Bronchial epithelial cell (primary cell): ENCODE data around the gene LAMA3. TPM values are rescaled to one million over a fixed set of nuclear protein-coding genes. Genes with fewer than 3 reads are reported as not detected.

ENCODE experiments used
- DNase-seq: peaks from one replicate; pipeline ENCODE4 v3.0.0-alpha.2; 2010; ENCODE audit warnings: low read depth
- FAIRE-seq: peaks from 2 replicates; lab custom pipeline; 2011; peaks lifted over from hg19 to GRCh38; lab: Jason Lieb, UNC
- H3K27me3 ChIP-seq: 2 replicates; pipeline ENCODE4 v1.5.1; 2011; ENCODE audit warnings: low read length; ENCODE audit not compliant: control insufficient read depth, insufficient read depth
- H3K36me3 ChIP-seq: 2 replicates; pipeline ENCODE4 v1.5.1; 2011; ENCODE audit warnings: low read length; ENCODE audit not compliant: control insufficient read depth, insufficient read depth
- H3K4me3 ChIP-seq: 2 replicates; pipeline ENCODE4 v1.5.1; 2011; ENCODE audit warnings: mild to moderate bottlenecking, low read depth, low read length, control low read depth
- total RNA-seq: library from RNA; depleted of rRNA; stranded (reverse); fragments of >200 nt; gene quantifications from 2 replicates; pipeline ENCODE4 v1.2.1, GENCODE V29; 2014
- TF ChIP-seq, protein P1 (sequence below): IDR thresholded peaks from 2 replicates; pipeline ENCODE4 v1.5.1; 2011; ENCODE audit warnings: mild to moderate bottlenecking, moderate library complexity, low read length, control low read depth, inconsistent platforms; ENCODE audit not compliant: insufficient read depth, severe bottlenecking

The LAMA3 gene
- total RNA-seq, 1 donor from 2014 or later, result 531 TPM

DNA sequence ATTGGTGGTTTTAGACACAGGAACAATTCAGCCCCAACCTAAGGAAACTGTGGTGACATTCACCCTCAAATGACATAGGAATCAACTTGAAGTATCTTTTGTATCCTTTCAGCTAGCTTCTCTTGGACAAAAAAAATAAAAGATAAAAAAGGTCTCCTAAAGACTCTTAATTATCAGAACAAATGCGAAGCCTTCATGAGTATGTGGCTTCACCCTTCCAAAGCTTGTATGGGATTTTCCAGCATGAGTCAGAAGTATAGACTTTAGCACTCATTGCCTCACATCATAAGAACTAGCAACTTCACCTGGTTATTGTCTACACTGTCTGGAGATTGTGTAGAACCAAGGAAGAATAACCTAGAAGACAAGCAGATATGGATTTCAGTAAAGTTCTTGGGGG, 135.4 kb downstream of the LAMA3 start:
- peak; percentile 88 for DNase-seq
- no peak for FAIRE-seq
- no peaks in the 10 kb centered on the region for H3K27me3 ChIP-seq
- H3K36me3 ChIP-seq, result no peaks in the 10 kb centered on the region
- H3K4me3 ChIP-seq, result no peak overlapping the region
- TF ChIP-seq, protein P1, sequence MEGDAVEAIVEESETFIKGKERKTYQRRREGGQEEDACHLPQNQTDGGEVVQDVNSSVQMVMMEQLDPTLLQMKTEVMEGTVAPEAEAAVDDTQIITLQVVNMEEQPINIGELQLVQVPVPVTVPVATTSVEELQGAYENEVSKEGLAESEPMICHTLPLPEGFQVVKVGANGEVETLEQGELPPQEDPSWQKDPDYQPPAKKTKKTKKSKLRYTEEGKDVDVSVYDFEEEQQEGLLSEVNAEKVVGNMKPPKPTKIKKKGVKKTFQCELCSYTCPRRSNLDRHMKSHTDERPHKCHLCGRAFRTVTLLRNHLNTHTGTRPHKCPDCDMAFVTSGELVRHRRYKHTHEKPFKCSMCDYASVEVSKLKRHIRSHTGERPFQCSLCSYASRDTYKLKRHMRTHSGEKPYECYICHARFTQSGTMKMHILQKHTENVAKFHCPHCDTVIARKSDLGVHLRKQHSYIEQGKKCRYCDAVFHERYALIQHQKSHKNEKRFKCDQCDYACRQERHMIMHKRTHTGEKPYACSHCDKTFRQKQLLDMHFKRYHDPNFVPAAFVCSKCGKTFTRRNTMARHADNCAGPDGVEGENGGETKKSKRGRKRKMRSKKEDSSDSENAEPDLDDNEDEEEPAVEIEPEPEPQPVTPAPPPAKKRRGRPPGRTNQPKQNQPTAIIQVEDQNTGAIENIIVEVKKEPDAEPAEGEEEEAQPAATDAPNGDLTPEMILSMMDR, result no peak

DNA sequence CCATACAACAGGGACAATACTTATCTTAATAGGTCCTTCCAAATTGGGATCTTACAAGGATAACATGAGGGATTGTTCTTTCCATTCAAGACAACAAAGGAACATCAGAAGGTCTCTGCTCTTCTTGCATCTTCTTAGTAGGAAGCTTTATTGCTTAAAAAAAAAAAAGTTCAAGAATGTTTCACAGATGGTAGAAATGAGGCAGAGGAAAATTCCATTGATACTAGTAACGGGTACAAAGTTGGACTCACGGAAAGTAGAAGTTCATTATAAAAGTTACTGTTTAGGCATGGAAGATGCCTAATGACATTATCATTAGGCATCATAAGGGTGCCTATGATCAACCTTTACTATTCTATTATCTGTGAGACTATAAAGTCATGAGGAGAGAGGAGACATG, 136.2 kb downstream of the LAMA3 start:
- H3K36me3 ChIP-seq, result no peaks in the 10 kb centered on the region
- H3K27me3 ChIP-seq, result no peaks in the 10 kb centered on the region
- DNase-seq (no peak), FAIRE-seq (no peak)
- TF ChIP-seq, protein P1, result no peak
- no peak overlapping the region for H3K4me3 ChIP-seq

GRCh38 chr18:23825978-23826405, 136.7 kb downstream of the LAMA3 start:
- Histone ChIP-seq H3K4me3 (no peak overlapping the region), H3K36me3 (no peaks in the 10 kb centered on the region), H3K27me3 (no peaks in the 10 kb centered on the region)
- TF ChIP-seq, protein P1, result no peak
- no peak for FAIRE-seq
- DNase-seq, result peak; percentile 83

GRCh38 chr18:23826850-23827620, 137.8 kb downstream of the LAMA3 start:
- no peaks in the 10 kb centered on the region for H3K27me3 ChIP-seq
- no peak overlapping the region for H3K4me3 ChIP-seq
- peak; percentile 72 for DNase-seq
- TF ChIP-seq, protein P1, result no peak
- peaks cover under 1% of the 10 kb centered on the region for H3K36me3 ChIP-seq
- FAIRE-seq, result no peak

DNA sequence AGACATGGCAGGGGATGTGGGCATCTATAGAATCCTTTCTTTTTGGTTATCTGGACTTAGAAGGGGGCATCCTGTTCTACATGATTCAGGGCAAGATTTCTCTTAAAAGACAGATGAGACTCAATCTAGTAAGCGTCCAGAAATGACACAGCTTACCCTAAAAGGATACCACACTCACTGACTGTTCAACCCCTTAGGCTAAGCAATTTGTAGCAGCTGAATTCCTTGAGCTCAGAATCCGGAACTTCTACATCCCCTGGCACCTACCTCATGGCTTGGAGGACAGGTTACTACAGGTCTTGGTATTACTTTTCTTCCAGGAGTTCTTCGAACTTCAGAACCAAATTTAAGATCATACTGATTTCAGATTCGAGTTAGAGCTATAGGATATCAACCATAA, 138.4 kb downstream of the LAMA3 start:
- FAIRE-seq (no peak), DNase-seq (peak; percentile 99)
- TF ChIP-seq, protein P1, result no peak
- Histone ChIP-seq H3K27me3 (no peaks in the 10 kb centered on the region), H3K36me3 (peaks cover 1% of the 10 kb centered on the region), H3K4me3 (no peak overlapping the region)
